ENCODE measurements around the gene TGOLN2. TPM values are rescaled to one million over a fixed set of nuclear protein-coding genes. Genes with fewer than 3 reads are reported as not detected.

The TGOLN2 gene
- total and polyA plus RNA-seq, 9 donors: 43.2 to 115 (median 75.8) TPM

GRCh38 chr2:85291425-85292023 is 36.3 kb downstream of the TGOLN2 start:
- 80 to 87% (median 85%) methylated on average over 4 of the region's 4 CpGs for WGBS, 3 donors
- no peak overlapping the region for H3K4me3 ChIP-seq
- H3K4me1 ChIP-seq (ENCODE audit: insufficient read depth): no peaks in the 10 kb centered on the region
- H3K9me3 ChIP-seq: no peaks in the 10 kb centered on the region
- no peak for TF ChIP-seq EP300 (IDR thresholded peaks at IDR 0.05)
- no peak for TF ChIP-seq POLR2A (IDR thresholded peaks at IDR 0.05)
- TF ChIP-seq CTCF (IDR thresholded peaks at IDR 0.05): no peak
- intact Hi-C loops (cut with DNase I): no loop called here
- H3K36me3 ChIP-seq: no peaks in the 10 kb centered on the region
- H3K27ac ChIP-seq: no peak overlapping the region
- DNase-seq: no peak
- H3K27me3 ChIP-seq: no peaks in the 10 kb centered on the region

- Histone ChIP-seq H3K27me3 (no peaks in the 10 kb centered on the region), H3K27ac (no peak overlapping the region), H3K9me3 (no peaks in the 10 kb centered on the region), H3K4me1 (ENCODE audit: insufficient read depth) (peaks cover 1% of the 10 kb centered on the region), H3K36me3 (no peaks in the 10 kb centered on the region), H3K4me3 (no peak overlapping the region)
- intact Hi-C loops (cut with DNase I): loop anchor here in 1 of 4 donors (5.0 kb wide), 1 partner anchor 156 kb away; the partner anchor contains the start of gene TCF7L1
- TF ChIP-seq CTCF (IDR thresholded peaks at IDR 0.05) (no peak), EP300 (IDR thresholded peaks at IDR 0.05) (no peak), POLR2A (IDR thresholded peaks at IDR 0.05) (no peak)
- WGBS, 3 donors: 79 to 87% (median 85%) methylated on average over 10 of the region's 10 CpGs
- no peak for DNase-seq
These were observed 39.5 kb downstream of the TGOLN2 start for GRCh38 chr2:85288244-85288725.

DNA sequence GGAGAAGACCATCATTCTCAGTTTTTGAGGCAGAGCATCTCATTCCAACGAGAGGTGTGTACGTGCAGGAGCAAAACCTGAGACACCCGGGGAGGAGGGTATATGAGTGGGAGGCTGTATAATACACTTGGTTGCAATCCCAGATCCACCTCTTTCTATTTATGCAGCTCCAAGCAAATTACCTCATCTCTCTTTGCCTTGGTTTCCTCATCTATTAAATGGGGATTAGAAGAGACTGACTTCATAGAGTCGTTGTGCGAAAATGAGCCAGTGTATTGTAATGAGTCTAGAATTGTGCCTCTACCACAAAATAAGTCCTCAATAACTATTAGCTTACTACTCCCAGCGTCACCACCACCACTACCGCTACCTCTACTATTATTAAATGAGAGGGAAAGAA is 40.1 kb downstream of the TGOLN2 start:
- intact Hi-C loops (cut with DNase I): loop anchor here in 1 of 4 donors (5.0 kb wide), 1 partner anchor 155 kb away; the partner anchor contains the start of gene TCF7L1
- Histone ChIP-seq H3K27me3 (no peaks in the 10 kb centered on the region), H3K4me3 (no peak overlapping the region), H3K27ac (no peak overlapping the region), H3K9me3 (no peaks in the 10 kb centered on the region), H3K4me1 (ENCODE audit: insufficient read depth) (peaks cover 1% of the 10 kb centered on the region), H3K36me3 (no peaks in the 10 kb centered on the region)
- WGBS, 3 donors: 91 to 94% (median 92%) methylated on average over 7 of the region's 7 CpGs
- no peak for DNase-seq
- TF ChIP-seq EP300 (IDR thresholded peaks at IDR 0.05) (no peak), POLR2A (IDR thresholded peaks at IDR 0.05) (no peak), CTCF (IDR thresholded peaks at IDR 0.05) (no peak)

- H3K4me3 ChIP-seq: no peak overlapping the region
- intact Hi-C loops (cut with DNase I): loop anchor here in 1 of 4 donors (5.0 kb wide), 1 partner anchor 155 kb away; the partner anchor contains the start of gene TCF7L1
- peaks cover 1% of the 10 kb centered on the region for H3K4me1 ChIP-seq (ENCODE audit: insufficient read depth)
- WGBS, 3 donors: 69 to 76% (median 71%) methylated on average over 8 of the region's 8 CpGs
- TF ChIP-seq POLR2A (IDR thresholded peaks at IDR 0.05) (no peak), EP300 (IDR thresholded peaks at IDR 0.05) (no peak), CTCF (IDR thresholded peaks at IDR 0.05) (no peak)
- H3K27ac ChIP-seq: no peak overlapping the region
- DNase-seq: no peak
- H3K9me3 ChIP-seq: no peaks in the 10 kb centered on the region
- no peaks in the 10 kb centered on the region for H3K36me3 ChIP-seq
- no peaks in the 10 kb centered on the region for H3K27me3 ChIP-seq
These were observed 40.9 kb downstream of the TGOLN2 start for GRCh38 chr2:85286918-85287317.

All from ovary (tissue), 9 donors.